ENCODE measurements around the gene ZNF175.

- no peak for TF ChIP-seq CTCF (IDR thresholded peaks at IDR 0.05)
- no peak for TF ChIP-seq POLR2A (IDR thresholded peaks at IDR 0.05)
- TF ChIP-seq POLR2AphosphoS5 (IDR thresholded peaks at IDR 0.05) = no peak
Observed at GRCh38 chr19:51525651-51526050, 45.4 kb upstream of the ZNF175 start.

All from prostate gland (tissue), 2 donors.